GM19455 (cell line): ENCODE data around the gene TYRO3.
"Not testable (repeated sequence)": the region's sequence is repeated elsewhere in the genome, so short reads cannot be mapped to it uniquely, and the experiment has no call there.

ENCODE experiments used
- ATAC-seq: cut with Tn5 transposase; IDR thresholded peaks from one replicate; pipeline ENCODE4 v1.9.1; 2021; ENCODE audit not compliant: unreplicated experiment

The TYRO3 gene

DNA sequence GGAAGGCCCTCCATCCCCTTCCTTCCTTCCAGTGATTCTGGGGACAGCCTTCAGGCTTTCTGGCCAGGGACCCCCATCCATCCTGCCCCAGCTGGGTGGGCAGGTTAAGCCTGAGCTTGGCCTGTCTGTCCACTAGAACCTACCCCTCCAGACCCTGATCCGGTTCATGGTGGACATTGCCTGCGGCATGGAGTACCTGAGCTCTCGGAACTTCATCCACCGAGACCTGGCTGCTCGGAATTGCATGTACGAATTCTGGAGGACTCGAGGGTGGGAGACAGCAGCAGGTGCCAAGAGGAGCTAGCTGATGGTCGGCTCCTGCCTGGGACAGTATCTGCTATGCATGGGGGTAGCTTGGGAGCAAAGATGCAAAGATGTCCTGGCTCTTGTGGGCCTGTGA lies 13.9 kb downstream of the TYRO3 start:
- no peak for ATAC-seq

- ATAC-seq = no peak
Measured at GRCh38 chr15:41573396-41573795, 14.4 kb downstream of the TYRO3 start.

DNA sequence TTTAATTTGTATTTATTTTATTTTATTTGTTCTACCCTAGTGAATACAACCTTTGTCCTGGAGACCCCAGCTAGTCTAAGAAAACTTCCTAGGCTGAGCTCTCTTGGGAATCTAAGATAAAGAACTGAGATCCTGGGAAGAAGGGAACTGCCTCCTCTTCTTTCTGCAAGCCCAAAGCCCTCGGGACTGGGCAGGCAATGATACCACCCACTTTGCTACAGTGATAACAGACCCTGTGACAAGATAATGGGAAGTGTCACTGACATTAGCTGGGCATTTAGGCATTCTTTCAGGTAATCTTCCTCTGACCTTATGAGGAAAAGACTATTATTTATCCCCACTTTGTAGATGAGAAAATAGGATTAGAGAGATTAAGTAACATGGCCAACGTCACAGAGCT lies 15.1 kb downstream of the TYRO3 start:
- ATAC-seq = no peak

- no peak for ATAC-seq
Measured at GRCh38 chr15:41575282-41575681, 16.3 kb downstream of the TYRO3 start.

- no peak for ATAC-seq
Measured at GRCh38 chr15:41577863-41578735, 19.1 kb downstream of the TYRO3 start.

- ATAC-seq = no peak
Measured at GRCh38 chr15:41578736-41579383, 19.8 kb downstream of the TYRO3 start.

- ATAC-seq = no peak
Measured at GRCh38 chr15:41581110-41581509, 22.1 kb downstream of the TYRO3 start.

DNA sequence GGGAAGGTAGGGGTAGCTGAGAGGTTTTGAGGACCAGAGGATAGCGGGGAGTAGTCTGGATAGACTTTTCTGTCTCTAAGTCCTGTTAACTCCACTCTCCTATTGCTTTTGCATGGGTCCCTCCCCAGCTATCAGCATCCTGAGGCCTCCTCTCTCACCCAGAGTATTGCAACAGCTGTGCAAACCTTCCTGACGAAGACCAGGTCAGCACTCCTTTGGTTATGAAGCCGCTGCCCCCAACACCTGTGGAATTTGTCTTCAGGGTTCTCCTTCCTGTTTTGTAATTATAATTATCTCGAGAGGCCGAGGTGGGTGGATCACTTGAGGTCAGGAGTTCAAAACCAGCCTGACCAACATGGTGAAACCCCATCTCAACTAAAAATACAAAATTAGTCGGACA lies 24.8 kb downstream of the TYRO3 start:
- ATAC-seq = no peak

DNA sequence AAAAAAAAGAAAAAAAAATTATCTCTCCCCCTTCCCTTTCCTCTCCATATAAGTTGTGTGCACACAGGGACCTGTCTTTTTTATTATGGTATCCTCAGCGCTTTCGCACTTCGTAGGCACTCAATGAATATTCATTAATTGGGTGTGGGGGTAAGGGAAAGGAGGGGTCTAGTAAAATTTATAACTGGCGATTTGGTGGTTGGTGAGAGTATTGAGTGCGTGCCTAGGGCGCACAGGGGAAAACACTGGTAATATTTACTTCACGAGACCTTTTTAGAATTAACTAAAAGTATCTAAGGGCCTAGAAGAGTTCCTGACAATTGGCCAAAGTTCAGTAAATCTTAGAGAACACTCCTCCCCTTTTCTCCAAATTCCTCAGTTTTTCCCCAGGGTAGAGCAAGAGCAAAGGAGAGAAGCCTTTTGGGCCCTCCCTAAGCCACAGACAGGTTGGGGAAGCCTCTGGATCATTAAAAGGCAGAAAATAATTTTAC lies 25.7 kb downstream of the TYRO3 start:
- no peak for ATAC-seq

DNA sequence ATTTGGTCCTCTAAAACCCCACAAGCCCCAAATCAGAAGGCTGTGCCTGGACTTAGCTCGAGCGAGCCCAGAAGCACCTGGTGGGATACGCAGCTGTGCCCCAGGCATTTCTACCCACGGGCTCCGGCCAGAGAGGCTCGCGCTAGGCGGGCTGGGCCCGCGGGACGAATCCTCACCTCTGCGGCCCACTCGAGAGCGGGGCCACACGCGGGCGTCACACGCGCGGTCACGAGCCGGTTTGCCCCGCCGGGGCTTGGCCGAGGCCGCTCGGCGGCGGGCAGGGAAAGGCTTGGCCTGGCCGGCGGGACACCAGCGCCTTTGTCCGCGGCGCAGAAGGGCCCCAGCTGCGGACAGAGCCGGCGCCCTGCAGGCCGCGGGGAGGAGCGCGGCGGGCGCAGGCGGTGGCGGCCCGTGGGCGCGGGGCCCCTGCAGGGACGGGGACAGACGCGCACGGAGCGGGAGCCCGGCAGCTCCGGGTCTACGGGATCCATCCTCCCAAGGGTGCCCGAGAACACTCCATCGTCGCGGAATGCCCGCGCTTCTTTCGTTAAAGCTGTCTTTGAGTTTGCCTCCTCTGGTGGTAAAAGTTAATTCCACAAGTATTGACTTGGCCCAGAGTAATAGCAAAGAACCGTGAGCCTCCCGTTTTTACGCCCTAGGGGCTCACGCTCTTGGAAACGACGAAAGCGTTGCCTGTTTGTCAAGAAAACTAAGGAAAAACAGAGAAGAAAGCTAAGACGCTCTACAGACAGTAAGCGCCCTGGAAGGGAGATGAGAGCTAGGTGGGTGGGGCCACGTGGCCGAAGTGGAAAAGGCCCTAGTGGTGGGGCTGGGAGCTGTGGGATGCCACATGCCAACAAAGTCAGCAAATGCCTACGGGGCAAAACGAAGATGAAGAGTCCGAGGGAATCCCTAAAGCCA lies 26.4 kb downstream of the TYRO3 start:
- ATAC-seq = no peak

GRCh38 chr15:41586531-41587282 lies 27.7 kb downstream of the TYRO3 start:
- not testable (repeated sequence) for ATAC-seq

GRCh38 chr15:41589018-41589417 lies 30.0 kb downstream of the TYRO3 start:
- not testable (repeated sequence) for ATAC-seq

DNA sequence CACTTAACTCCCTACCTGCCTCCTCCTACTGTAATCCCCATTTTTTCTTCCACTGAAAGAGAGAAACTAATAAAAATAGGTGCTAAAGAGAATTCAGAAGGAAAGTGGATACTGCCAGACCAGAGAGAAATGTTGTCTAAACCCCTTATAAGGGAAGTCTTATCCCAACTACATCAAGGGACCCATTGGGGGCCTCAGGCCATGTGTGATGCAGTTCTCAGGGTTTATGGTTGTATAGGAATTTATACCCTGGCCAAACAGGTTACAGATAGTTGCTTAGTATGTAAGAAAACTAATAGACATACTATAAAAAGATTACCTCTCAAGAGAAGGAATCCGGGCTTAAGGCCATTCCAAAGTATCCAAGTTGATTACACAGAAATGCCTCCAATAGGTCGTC lies 30.6 kb downstream of the TYRO3 start:
- ATAC-seq = not testable (repeated sequence)

DNA sequence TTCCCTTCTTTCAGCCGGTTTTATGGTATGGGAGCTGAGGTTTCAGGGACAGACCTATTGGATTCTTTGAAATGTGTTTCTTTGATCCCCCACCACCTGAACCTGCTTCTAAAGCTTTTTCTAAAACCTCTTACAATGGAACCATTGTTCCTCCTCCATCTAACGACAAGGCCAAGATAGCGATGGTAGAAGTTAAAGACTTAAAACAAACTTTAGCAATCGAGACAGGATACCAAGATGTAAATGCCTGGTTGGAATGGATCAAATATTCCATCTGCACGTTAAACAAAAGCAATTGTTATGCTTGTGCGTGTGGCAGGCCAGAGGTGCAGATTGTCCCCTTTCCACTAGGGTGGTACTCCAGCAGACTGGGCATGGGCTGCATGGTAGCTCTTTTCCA lies 32.2 kb downstream of the TYRO3 start:
- not testable (repeated sequence) for ATAC-seq

- ATAC-seq = not testable (repeated sequence)
Measured at GRCh38 chr15:41592718-41593117, 33.7 kb downstream of the TYRO3 start.

- ATAC-seq = no peak
Measured at GRCh38 chr15:41594801-41595746, 36.1 kb downstream of the TYRO3 start.

- no peak for ATAC-seq
Measured at GRCh38 chr15:41596972-41597371, 38.0 kb downstream of the TYRO3 start.

DNA sequence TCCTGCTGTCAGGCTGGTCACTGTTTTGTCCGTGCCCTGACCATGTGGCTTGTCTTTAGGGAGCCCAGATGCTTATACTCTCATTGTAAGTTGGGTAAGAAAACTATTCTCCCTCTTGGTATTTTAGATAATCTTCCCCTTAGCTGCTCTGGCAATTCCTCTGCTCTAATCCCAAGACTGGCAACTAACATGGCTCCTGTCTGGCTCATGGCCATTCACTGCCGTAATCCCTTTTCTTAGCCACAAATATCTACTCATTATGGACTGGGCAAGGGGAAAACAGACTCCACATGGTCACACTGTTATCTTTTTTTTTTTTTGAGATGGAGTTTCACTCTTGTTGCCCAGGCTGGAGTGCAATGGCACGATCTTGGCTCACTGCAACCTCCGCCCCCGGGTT lies 38.8 kb downstream of the TYRO3 start:
- ATAC-seq = no peak

- no peak for ATAC-seq
Measured at GRCh38 chr15:41599061-41599460, 40.0 kb downstream of the TYRO3 start.
